ENCODE measurements around the gene DPYD. TPM values are rescaled to one million over a fixed set of nuclear protein-coding genes. Genes with fewer than 3 reads are reported as not detected.

Gene DPYD
- total and polyA plus RNA-seq, 4 donors, result 17.7 to 99.3 (median 74.4) TPM

- 95 to 98% methylated on average over 3 of the region's 3 CpGs for WGBS, 2 donors
- no peak overlapping the region for H3K9ac ChIP-seq (ENCODE audit: insufficient read depth in 1 of 2, low read length in 2 of 2)
- H3K27me3 ChIP-seq (ENCODE audit: control insufficient read depth in 3 of 3, insufficient read depth in 3 of 3, low read length in 2 of 3), result no peaks in the 10 kb centered on the region
- ATAC-seq (ENCODE audit: insufficient read depth, low FRiP score), result no peak
- no peak for DNase-seq
- no peak overlapping the region for H3K4me3 ChIP-seq
- H3K9me3 ChIP-seq (ENCODE audit: control insufficient read depth in 4 of 4, insufficient read depth in 3 of 4, low read length in 3 of 4), result no peaks in the 10 kb centered on the region
- TF ChIP-seq CTCF (IDR thresholded peaks at IDR 0.05; ENCODE audit: control extremely low read depth, extremely low read depth), result no peak
- H3K27ac ChIP-seq (ENCODE audit: low read depth in 1 of 2, low read length in 1 of 2), result no peak overlapping the region
- H3K4me1 ChIP-seq (ENCODE audit: control insufficient read depth in 5 of 5, insufficient read depth in 5 of 5, low read length in 5 of 5), result peaks cover 0 to 7% (median 1%) of the 10 kb centered on the region in 5 donors
- H3K36me3 ChIP-seq (ENCODE audit: control insufficient read depth in 4 of 4, insufficient read depth in 4 of 4, low read length in 4 of 4), result no peaks in the 10 kb centered on the region
Measured at GRCh38 chr1:97140611-97141010, 780.2 kb downstream of the DPYD start.

DNA sequence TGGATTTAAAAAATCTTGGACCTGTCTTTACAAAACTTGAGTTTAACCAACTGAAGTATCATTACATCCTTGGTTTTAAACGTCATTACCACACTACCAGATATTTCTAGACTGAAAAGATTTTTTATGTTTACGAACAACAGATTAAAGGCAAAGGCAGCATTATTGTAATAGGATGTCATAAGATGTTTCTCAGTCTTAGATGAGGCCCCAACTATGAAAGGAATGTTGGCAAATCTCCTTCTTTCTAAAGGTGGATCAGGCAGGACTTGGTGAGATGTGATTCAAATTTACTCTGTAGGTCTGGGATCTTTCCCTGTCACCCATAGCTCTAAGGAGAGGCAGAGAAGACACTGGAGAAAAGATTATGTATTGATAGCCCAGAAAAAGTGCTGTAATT, 781.3 kb downstream of the DPYD start:
- Histone ChIP-seq H3K4me3 (no peak overlapping the region), H3K9me3 (ENCODE audit: control insufficient read depth in 4 of 4, insufficient read depth in 3 of 4, low read length in 3 of 4) (no peaks in the 10 kb centered on the region), H3K27me3 (ENCODE audit: control insufficient read depth in 3 of 3, insufficient read depth in 3 of 3, low read length in 2 of 3) (no peaks in the 10 kb centered on the region), H3K9ac (ENCODE audit: insufficient read depth in 1 of 2, low read length in 2 of 2) (no peak overlapping the region), H3K4me1 (ENCODE audit: control insufficient read depth in 5 of 5, insufficient read depth in 5 of 5, low read length in 5 of 5) (peaks cover 0 to 7% (median 1%) of the 10 kb centered on the region in 5 donors), H3K27ac (ENCODE audit: low read depth in 1 of 2, low read length in 1 of 2) (no peak overlapping the region), H3K36me3 (ENCODE audit: control insufficient read depth in 4 of 4, insufficient read depth in 4 of 4, low read length in 4 of 4) (no peaks in the 10 kb centered on the region)
- WGBS, 2 donors, result 82 to 93% methylated on average over 2 of the region's 2 CpGs
- DNase-seq (no peak), ATAC-seq (ENCODE audit: insufficient read depth, low FRiP score) (no peak)
- no peak for TF ChIP-seq CTCF (IDR thresholded peaks at IDR 0.05; ENCODE audit: control extremely low read depth, extremely low read depth)

DNA sequence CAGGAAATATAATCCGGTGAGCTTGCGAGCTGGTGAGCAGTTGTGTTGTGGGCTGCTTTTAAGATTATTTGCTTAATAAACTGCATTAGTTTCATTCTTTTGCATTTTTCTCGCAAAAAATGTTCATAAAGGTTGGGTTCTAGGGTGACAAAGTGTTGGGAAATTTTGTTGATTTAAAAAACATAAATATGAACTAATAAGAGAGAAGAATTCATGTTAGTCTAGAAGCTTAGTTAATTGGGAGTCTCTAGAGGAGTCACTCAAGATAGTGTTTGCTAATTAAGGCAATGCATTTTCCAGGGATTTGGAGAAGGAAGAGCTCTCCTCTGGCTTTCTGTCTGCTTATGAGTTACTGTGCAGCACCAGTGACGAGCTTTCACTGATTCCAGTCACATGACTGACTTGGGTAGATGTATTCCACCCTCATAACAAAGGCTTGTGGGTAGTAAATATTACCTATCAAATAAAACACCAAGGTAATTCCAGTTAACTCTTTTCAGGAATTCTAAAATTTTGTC, 782.3 kb downstream of the DPYD start:
- ATAC-seq (ENCODE audit: insufficient read depth, low FRiP score), result no peak
- WGBS, 2 donors, result 32 to 40% methylated on average over 4 of the region's 4 CpGs
- TF ChIP-seq CTCF (IDR thresholded peaks at IDR 0.05; ENCODE audit: control extremely low read depth, extremely low read depth), result no peak
- H3K27me3 ChIP-seq (ENCODE audit: control insufficient read depth in 3 of 3, insufficient read depth in 3 of 3, low read length in 2 of 3), result no peaks in the 10 kb centered on the region
- H3K9me3 ChIP-seq (ENCODE audit: control insufficient read depth in 4 of 4, insufficient read depth in 3 of 4, low read length in 3 of 4), result no peaks in the 10 kb centered on the region
- no peak for DNase-seq
- H3K27ac ChIP-seq (ENCODE audit: low read depth in 1 of 2, low read length in 1 of 2), result no peak overlapping the region
- peaks cover 0 to 7% (median 1%) of the 10 kb centered on the region in 5 donors for H3K4me1 ChIP-seq (ENCODE audit: control insufficient read depth in 5 of 5, insufficient read depth in 5 of 5, low read length in 5 of 5)
- no peak overlapping the region for H3K4me3 ChIP-seq
- H3K36me3 ChIP-seq (ENCODE audit: control insufficient read depth in 4 of 4, insufficient read depth in 4 of 4, low read length in 4 of 4), result no peaks in the 10 kb centered on the region
- H3K9ac ChIP-seq (ENCODE audit: insufficient read depth in 1 of 2, low read length in 2 of 2), result no peak overlapping the region

Data from lung (tissue), 12 donors.